DMS153 (cell line): ENCODE measurements around the gene HNRNPAB.
"Not testable (repeated sequence)": the region's sequence is repeated elsewhere in the genome, so short reads cannot be mapped to it uniquely, and the experiment has no call there.

Experiments used
- DNase-seq: peaks from one replicate; lab custom pipeline; 2025; lab: John Stamatoyannopoulos, UW

Gene HNRNPAB

DNA sequence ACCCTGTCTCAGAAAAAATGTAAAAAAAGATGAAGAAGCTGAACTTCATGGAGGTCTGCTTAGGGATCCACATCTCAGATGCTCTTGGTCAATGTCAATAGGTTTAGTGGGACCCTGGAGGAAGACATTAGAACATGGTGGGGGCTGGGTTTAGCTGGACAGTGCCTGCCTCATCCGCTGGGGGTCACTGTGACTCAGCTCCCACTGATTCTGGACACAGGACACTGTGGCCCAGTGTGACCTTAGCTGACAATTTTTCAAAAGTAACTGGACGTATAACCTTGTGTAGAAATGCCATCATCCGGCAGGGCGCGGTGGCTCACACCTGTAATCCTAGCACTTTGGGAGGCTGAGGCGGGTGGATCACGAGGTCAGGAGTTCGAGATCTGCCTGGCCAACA is 7.3 kb upstream of the HNRNPAB start:
- DNase-seq: no peak

DNA sequence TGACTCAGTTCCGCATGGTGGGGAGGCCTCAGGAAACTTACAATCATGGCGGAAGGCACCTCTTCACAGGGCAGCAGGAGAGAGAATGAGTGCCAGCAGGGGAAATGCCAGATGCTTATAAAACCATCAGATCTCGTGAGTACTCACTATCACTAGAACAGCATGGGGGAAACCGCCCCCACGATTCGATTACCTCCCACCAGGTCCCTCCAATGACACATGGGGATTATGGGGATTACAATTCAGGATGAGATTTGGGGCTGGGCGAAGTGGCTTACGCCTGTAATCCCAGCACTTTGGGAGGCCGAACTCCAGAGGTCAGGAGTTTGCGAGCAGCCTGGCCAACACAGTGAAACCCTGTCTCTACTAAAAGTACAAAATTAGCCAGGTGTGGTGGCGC is 6.2 kb upstream of the HNRNPAB start:
- DNase-seq: not testable (repeated sequence)

DNA sequence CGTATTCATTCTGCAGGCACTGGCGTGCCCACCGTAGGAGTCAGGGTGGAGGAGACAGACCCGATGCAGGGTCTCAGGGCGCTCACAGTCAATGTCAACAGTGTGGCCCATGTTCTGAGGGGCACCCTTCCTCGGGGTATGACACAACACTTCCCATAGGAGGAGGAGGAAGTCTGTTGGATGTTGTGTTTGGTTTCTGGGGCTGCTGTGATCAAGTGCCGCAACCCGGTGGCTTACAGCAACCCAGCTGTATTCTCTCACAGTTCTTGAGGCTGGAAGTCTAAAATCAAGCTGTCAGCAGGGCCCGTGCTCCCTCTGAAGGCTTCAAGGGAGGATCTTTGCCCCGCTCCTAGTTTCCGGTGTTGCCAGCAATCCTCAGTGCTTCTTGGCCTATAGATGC is 5.6 kb upstream of the HNRNPAB start:
- DNase-seq: no peak

DNA sequence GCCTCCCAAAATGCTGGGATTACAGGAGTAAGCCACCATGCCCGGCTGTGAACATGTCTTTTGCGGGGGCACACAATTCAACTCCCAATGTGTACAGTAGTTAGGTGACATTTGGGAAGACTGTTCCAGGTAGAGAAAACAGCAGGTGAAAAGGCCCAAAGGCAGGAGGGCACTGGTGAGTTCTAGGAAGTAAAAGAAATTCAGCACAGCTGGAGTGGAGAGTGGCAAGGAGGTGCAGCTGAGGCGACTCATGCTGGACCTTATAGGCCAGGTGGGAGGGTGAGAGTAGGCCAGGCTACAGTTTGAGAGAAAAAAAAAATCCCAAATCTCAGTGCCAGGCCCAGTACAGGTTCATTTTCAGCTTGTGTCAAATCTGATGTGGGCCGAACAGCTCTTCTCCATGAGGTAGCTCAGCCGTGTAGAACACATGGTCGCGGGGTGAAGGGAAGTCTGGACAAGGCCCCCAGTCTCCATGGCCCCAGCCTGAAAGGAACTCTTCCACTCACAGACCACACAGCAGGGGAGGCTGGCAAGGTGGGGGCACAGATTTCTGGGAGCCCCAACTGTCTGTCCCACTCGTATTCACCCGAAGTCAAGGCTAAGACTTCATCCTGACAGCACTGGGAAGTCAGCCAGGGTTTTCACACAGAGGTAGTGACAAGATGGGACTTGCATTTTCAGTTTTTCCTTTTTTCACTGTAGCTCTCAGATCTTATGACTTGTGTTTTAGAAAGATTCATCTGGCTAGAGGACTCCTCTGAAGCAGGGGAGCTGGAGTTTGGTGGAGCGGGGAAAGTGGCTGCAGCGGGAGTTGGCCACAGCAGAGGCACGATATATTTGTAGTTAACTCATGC is 4.5 kb upstream of the HNRNPAB start:
- DNase-seq: no peak

DNA sequence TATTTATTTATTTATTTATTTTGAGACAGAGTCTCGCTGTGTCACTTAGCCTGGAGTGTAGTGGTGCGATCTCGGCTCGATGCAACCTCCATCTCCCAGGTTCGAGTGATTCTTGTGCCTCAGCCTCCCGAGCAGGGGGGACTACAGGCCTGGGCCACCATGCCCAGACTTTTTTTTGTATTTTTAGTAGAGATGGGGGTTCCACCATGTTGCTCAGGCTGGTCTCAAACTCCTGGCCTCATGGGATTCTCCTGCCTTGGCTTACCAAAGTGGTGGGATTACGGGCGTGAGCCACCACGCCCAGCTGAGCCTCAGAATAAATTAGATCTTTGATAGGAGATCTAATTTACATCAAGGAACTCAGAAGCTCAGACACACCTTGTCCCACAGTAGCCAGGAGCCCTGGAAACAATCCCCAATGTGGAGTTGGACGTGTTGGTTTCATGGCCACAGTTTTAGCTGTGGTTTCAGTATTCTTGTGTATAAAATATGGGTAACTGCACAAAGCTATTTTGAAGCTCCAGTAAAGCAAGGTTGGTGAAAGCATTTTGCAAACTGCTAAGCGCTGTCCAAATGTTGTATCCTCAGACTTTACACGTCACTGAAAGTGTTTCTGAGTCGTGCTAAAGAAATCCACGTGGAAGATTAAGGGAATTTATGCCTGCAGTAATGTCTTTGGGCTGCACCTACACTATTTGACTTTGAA is 3.0 kb upstream of the HNRNPAB start:
- DNase-seq: no peak

DNA sequence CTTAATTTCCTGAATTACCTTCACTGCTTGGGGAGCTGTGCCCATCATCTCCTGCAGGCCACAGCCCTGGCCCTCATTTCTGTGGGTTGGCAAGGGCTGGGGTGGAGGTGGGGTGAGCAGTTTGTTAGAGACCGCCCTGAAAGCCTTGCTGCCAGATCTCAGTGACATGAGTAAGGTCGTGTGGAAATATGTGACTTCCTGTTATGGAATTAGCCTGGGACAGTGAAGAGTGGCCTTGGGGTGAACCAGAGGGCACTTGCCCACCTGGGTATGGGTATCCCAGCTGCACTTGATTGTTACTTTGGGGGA is 2.5 kb upstream of the HNRNPAB start:
- no peak for DNase-seq

DNA sequence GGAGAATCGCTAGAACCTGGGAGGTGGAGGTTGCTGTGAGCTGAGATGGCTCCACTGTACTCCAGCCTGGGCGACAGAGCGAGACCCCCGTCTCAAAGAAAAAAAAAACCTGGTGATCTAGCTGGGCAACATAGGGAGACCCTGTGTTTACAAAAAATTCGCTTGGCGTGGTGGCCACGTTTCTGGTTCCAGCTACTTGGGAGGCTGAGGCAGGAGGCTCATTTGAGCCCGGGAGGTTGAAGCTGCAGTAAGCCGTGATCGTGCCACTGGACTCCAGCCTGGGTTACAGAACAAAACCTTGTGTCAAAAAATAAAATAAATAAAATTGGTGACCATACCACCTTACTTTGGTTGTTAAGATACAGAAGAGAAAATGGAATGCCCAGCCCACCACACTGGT is 1.8 kb upstream of the HNRNPAB start:
- DNase-seq: no peak

DNA sequence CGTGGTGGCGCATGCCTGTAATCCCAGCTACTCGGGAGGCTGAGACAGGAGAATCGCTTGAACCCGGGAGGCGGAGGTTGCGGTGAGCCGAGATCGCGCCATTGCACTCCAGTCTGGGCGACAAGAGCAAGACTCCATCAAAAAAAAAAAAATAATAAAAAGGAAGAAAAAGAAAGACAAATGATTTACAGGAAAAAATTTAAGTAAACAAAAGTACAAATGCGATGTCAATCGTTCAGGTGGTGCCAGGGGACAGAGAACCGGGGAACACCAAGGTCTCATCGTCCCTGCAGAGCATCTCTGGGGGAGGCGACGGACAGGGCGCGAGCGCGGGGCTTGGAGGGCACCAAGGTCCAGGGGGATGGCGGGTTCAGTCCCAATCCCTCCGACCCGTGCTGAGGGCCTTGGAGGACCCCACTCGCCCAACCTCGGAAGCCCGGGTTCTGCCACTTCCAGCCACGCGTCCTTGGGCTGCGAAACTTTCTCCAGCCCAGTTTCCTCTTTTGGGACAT is 607 bp upstream of the HNRNPAB start:
- DNase-seq: no peak

DNA sequence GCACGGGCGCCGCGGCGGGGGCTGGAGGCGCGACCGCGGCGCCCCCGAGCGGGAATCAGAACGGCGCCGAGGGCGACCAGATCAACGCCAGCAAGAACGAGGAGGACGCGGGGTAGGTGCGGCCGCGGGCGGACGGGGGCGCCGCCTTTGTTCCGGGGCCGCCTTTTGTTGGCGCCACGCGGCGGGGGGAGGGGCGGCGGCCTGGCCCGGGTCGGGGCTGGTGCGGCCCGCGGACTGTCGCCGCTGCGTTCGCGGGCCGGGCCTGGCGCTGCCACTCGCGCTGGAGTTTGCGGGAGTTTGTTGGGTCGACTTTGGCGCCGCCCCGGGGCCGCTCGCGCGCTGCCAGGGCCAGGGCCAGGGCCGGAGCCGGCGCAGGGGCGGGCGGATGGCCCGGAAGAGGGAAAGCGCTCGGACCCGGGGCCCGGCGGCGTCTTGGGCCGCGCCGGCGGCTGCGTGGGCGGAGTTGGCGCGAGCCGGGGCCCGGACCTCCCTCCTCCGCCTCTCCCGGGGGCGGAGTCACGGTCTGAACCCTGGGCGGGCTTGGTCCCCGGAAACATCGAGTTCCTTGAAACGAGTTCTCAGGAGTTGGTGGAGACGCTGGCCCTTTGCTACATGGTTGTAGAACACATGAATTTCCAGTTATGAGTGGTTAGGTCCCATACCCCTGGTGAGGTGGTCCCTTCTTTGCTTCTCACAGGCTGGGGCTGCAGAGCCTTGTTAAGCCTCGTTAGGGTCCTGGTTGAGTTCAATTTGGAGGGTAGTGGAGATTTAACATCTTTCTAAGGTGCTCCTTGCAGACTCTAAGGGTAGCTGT is 809 bp downstream of the HNRNPAB start:
- no peak for DNase-seq

DNA sequence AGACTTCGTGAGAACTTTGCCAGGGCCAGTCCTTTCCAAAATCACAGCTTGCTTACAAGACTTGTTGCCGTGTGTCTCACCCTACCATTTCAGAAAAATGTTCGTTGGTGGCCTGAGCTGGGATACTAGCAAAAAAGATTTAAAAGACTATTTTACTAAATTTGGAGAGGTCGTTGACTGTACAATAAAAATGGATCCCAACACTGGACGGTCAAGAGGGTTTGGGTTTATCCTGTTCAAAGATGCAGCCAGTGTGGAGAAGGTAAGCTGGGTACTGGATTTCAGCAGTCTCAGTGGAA is 1.4 kb downstream of the HNRNPAB start:
- no peak for DNase-seq

DNA sequence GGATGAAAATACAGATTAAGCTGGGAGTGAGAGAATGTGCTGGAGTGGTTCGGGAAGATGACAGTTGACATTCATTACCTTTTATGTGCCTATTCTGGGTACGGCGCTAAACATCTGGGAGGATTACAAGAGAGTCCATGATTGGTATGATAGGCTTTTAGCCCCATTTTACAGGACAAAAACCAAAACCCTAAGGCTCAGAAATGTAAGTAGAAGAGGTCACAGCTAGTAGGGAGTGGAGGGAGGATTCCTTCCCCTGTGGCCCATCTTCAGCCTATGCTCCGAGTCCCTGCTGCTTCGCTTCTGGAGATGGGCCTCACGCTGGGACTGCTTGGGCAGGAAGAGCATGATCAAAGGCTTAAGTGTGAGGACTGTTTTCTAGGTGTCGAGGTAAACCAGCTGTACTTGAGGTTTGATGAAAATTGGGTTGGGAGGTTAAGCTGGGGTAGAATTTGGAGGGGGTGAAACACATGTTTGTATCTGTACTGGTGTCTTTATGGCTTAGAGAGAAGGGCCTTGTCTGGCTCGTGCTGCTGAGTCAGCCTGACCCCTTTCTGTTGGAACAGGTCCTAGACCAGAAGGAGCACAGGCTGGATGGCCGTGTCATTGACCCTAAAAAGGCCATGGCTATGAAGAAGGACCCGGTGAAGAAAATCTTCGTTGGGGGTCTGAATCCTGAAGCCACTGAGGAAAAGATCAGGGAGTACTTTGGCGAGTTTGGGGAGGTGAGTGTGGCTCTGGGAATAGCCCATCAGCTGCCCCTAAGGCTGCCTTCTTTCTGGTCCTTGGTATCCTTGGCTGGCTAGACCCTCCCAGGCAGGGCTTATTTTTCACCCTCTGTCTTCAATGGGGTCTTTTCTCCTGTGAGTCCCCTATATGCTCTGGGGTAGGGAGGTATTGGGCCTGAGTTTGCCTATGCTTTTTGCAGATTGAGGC is 2.1 kb downstream of the HNRNPAB start:
- DNase-seq: no peak

DNA sequence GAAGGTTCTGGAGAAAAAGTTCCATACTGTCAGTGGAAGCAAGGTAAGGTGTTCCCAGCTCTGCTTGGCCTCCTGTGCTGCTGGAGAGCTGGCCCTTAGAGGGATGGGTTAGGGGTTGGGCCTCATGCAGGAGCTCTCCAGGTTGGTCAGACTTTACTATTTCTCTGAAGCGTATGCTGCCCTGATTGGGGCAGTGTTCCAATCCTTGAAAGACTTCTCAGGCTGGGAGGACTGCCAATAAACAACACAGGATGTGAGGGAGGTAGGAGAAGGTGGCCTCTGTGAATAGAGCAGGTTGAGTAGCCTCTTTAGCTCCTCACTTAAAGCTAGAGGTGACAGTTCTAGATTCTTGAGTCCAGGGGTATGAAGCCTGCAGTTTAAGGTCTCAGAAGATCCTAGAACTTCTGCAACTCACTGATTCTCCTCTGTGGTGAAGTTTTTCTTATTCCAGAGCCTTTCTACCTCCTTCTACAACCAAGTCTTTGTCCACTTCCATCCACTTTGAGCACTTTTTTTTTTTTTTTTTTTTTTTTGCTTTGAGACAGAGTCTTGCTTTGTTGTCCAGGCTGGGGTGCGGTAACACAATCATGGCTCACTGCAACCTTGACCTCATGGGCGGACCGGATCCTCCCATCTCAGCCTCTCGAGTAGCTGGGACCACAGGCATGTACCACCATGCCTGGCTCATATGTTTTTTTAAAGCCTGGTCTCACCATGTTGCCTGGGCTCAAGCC is 3.0 kb downstream of the HNRNPAB start:
- no peak for DNase-seq

DNA sequence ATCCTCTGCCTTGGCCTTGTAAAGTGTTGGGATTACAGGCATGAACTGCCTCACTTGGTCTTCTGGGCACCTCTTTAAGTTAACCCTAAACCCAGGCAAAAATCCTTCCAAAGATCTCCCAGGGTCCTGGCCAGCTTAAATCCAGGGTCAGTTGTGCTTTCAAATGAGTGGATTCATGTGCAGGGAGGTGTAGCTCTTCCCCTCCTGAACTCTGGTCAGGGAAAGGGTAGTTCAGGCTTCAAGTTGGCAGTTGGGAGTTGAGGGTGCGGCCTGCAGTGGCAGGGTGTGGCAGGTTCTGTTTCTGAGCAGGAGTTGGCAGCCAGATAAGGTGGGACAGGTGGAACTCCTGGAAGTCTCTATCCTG is 3.6 kb downstream of the HNRNPAB start:
- DNase-seq: no peak

DNA sequence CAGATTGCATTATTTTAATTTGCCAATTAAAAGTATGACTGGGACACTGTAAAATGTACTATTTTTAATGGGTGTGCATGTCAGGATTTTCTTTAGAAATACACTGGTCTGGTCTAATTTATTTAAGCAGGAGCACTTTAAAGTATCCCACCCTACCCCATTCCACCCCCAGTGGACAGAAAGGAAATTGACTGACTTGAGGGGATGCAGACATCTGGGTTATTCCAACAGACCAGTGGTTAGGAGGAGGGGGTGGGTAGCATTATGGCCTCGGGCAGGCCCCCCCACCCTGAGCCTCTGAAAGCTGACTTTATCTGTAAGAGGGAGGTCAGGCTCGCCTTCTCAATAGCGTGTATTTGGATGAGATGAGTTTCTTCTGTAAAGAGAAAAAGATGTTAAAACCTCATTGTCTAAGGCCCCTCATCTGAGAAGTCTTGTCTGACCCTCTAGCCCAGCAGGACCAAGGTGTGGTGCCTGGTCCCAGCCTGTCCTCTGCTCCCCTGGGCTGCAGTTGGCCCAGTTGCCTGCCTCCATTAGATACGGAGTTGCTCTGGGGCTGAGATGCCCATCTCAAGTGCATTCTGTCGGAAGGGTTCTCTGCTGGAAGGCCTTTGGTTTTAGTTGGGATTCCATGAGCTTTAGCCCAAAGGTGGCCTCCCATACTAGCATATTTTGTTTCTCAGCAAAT is 4.4 kb downstream of the HNRNPAB start:
- no peak for DNase-seq

DNA sequence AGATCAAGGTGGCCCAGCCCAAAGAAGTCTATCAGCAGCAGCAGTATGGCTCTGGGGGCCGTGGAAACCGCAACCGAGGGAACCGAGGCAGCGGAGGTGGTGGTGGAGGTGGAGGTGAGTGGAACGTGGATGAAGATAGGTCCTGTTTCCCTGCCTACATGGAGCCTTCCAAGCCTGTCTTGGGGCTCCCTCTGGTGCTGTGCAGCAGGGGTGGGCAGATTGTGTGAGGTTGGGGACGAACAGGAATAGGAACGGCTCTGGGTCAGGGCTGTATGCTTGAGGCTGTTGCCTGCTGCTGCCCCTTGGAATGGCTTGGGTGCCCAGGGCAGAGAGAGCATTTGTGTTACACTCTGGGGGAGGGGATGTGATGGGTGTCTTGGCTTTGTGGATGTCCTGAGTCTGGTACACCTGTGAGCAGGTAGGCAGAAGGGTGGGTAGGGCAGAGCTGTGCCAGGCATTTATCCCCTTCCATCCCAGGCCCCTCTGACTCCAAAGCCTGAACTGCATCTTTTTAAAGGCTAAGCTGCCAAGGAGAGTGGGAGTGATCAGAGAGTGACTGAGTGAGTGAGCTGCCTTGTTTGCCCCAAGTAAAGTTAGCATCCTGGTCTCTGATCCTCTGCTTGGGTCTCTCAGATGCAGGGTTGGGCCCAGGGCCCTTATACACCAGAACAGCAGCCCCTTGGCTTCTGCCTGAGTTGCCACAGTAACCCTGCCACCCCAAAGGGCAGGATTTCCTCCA is 5.2 kb downstream of the HNRNPAB start:
- no peak for DNase-seq

DNA sequence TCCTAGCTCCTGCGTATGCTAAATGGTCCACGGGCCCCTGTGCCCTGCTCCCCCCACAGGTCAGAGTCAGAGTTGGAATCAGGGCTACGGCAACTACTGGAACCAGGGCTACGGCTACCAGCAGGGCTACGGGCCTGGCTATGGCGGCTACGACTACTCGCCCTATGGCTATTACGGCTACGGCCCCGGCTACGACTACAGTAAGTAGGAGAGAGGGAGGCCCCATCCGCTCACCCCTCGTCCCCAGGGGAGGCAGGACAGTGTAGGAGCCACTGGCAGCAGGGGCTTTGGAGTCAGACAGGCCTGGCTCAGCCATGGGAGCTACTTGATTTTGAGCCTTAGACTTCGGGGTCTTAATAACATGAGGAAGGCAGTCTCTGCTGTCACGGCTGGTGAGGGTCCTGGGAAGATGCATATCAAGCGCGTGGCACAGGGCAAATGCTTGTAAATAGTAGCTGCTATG is 5.8 kb downstream of the HNRNPAB start:
- DNase-seq: no peak

DNA sequence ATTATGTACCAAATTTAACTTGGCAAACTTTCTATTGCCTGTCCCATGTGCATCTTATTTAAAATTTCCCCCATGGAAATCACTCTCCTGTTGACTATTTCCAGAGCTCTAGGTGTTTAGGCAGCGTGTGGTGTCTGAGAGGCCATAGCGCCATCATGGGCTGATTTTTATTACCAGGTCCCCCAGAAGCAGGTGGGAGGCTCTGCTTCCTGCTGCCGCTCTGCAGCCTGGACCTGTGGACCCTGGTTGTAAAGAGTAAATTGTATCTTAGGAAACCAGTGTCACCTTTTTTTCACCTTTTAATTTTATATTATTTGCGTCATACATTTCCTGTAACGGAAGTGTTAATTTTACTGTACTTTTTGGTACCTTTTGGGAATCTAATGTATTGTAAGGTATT is 6.4 kb downstream of the HNRNPAB start:
- DNase-seq: no peak

DNA sequence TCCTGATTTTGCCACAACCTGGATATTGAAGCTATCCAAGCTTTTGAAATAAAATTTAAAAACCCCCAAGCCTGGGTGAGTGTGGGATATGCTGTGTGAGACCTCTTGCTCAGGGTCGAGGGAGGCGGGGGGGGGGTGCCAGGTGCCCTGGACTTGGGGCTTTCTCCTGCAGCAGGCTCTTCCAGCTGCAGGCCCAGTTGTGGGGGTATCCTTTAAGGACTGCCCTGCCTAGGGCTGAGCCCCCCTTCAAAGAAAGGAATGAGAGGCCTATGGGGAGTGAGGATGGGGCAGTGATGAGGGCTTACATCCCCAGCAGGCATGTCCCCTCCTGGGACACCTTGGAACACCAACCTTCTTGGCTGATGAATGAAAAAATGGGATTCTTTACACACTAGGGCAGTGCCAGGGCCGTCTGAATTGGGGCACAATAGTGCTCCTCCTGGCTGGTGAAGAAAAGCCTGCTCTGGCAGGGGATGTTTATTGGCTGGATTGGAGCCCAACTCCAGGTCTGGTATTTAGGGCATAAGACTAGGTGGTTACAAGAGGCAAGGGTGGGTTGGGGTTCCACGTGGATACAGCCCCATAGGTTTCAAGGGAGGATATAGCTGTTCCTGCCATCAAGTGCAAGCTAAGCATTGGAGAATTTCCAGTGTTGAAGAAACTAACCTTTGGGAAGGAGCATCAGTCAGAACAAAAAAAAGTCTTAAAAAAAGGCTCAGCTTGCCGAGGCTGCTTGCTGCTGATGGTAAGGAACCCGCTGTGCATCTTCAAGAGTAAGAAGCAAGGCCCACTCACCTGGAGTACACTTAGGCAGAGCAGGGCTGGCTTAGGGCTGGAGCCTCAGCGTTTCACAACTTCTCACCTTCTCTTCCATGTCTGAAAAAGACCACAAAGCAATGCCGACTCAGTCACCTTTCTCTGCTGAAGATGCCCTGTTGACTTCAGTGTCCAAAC is 7.0 kb downstream of the HNRNPAB start:
- no peak for DNase-seq
